Stomach (tissue), 9 donors: Measurements from ENCODE around the gene TMEM134. TPM values are rescaled to one million over a fixed set of nuclear protein-coding genes. Genes with fewer than 3 reads are reported as not detected.

Source experiments
- DNase-seq, 2 donors: peaks; one replicate each; pipeline versions ENCODE4 v3.0.0 to v3.0.0-alpha.2; 2013 to 2019
- H3K27ac ChIP-seq, 5 donors: fragments of 200-600 bp in 4 of 5; sonication (generic) in 4 of 5; one replicate each; pipeline ENCODE4 v1.5.1; 2013 to 2019; ENCODE audit warnings: mild to moderate bottlenecking in 1 of 5, moderate library complexity in 1 of 5
- H3K27me3 ChIP-seq, 3 donors: fragments of 200-600 bp; sonication (generic); one replicate each; pipeline ENCODE4 v1.5.1; 2017 to 2019; ENCODE audit warnings: mixed run types in 1 of 3
- H3K36me3 ChIP-seq, 4 donors: fragments of 200-600 bp; sonication (generic); 1 replicate in 3 of 4; 2 replicates in 1 of 4; pipeline ENCODE4 v1.5.1; 2016 to 2019
- H3K4me1 ChIP-seq, 4 donors: fragments of 200-600 bp; sonication (generic); one replicate each; pipeline ENCODE4 v1.5.1; 2016 to 2019
- H3K4me3 ChIP-seq, 4 donors: fragments of 200-600 bp; sonication (generic) in 3 of 4; one replicate each; pipeline ENCODE4 v1.5.1; 2016 to 2019; ENCODE audit warnings: mild to moderate bottlenecking in 1 of 4
- H3K9me3 ChIP-seq, 4 donors: fragments of 200-600 bp; sonication (generic); one replicate each; pipeline ENCODE4 v1.5.1; 2016 to 2019
- EP300 ChIP-seq: sonication (generic); formaldehyde crosslinking; IDR thresholded peaks from one replicate; pipeline ENCODE4 v1.6.1; 2017; ENCODE audit warnings: antibody characterized with exemption
- POLR2A ChIP-seq, 4 donors: fragments of 450-650 bp; IDR thresholded peaks; one replicate each; pipeline ENCODE4 v1.6.1; 2016; ENCODE audit warnings: antibody characterized with exemption in 4 of 4, control low read depth in 2 of 4, mild to moderate bottlenecking in 1 of 4, moderate library complexity in 1 of 4
- POLR2AphosphoS5 ChIP-seq, 3 donors: sonication (generic); formaldehyde crosslinking; IDR thresholded peaks; one replicate each; pipeline ENCODE4 v1.6.1; 2016; ENCODE audit warnings: antibody characterized with exemption in 3 of 3
- WGBS, 5 donors: extraction: QIAGEN DNeasy Blood & Tissue Kit in 3 of 5; methylation state at CpG; one replicate each; pipeline versions ENCODE4 v1.1.5 to v1.1.7; 2013 to 2018; 5-methylcytosine and 5-hydroxymethylcytosine counted together
- intact Hi-C: fragments of 100-400 bp; cut with DNase I; formaldehyde crosslinking; loops from one replicate; pipeline ENCODE4 v1.15.1; 2023; ENCODE audit warnings: low total_unique reads
- polyA plus RNA-seq, 3 donors: library from polyadenylated mRNA; stranded (reverse); fragments of 200-250 nt; gene quantifications; one replicate each; pipeline ENCODE4 v1.2.3, GENCODE V29; 2013
- total RNA-seq, 5 donors: library from RNA; depleted of rRNA; stranded (reverse); fragments of >200 nt; gene quantifications; one replicate each; pipeline versions ENCODE4 v1.1.0 to v1.2.3, GENCODE V29; 2014 to 2016
- TF ChIP-seq, protein P1 (sequence below), 7 experiments: fragments of 450-650 bp in 4 of 7; fragments of 200-600 bp in 3 of 7; sonication (generic) in 3 of 7; IDR thresholded peaks; one replicate each; pipeline ENCODE4 v1.5.1; 2016 to 2019; ENCODE audit warnings: antibody characterized with exemption in 7 of 7, control low read depth in 2 of 7, mild to moderate bottlenecking in 1 of 7
- donor health status: healthy with polysubstance abuse.
- donor health status: Bipolar disorder and iron deficiency.
- donor health status: healthy.

The TMEM134 gene
- total and polyA plus RNA-seq, 8 donors, result 57.6 to 392 (median 128) TPM

DNA sequence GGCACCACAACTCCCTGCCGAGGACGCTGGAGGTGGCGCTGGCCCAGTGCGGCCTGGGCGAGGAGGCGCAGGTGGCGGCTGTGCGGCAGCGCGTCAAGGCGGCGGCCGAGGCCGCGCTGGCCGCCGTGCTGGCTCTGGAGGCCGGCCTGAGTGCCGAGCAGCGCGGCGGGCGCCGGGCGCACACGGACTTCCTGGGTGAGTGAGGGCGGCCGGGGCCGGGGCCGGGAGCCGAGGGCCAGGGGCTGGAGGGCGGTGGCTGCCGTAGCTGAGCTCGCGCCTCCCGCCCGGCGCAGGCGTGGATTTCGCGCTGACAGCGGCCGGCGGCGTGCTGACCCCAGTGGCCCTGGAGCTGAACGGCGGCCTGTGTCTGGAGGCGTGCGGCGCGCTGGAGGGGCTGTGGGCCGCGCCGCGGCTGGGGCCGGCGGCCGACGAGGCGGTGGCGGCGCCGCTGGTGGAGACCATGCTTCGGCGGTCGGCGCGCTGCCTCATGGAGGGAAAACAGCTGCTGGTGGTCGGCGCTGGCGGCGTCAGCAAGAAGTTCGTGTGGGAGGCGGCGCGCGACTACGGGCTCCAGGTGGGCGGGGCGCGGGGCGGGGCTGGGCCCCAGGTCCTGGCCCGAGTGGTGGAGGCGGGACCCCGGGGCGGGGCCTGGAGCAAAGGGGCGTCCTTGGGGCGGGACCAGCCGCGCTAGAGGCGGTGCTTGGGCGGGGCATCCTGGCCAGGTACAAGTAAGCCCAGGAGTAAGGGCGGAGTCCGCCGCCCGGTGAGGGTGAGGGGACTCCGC lies 48.2 kb downstream of the TMEM134 start:
- DNase-seq, result peak; percentile 98 to 99
- TF ChIP-seq POLR2A (IDR thresholded peaks at IDR 0.05) (no peak), POLR2AphosphoS5 (IDR thresholded peaks at IDR 0.05) (peak in 2 of 3 donors; percentile 74 to 78), EP300 (no peak)
- Histone ChIP-seq H3K4me3 (peak overlapping the region; percentile 52 to 66 (median 62)), H3K9me3 (no peaks in the 10 kb centered on the region), H3K27ac (peak overlapping the region; percentile 88 to 96 (median 94)), H3K4me1 (peaks cover 47 to 56% (median 54%) of the 10 kb centered on the region in 4 donors), H3K36me3 (no peaks in the 10 kb centered on the region), H3K27me3 (peaks cover 0 to 5% (median 0%) of the 10 kb centered on the region in 3 donors)
- WGBS, 5 donors, result 0 to 1% (median 1%) methylated on average over 31 to 97 of the region's 97 CpGs
- intact Hi-C loops, result no loop called here

DNA sequence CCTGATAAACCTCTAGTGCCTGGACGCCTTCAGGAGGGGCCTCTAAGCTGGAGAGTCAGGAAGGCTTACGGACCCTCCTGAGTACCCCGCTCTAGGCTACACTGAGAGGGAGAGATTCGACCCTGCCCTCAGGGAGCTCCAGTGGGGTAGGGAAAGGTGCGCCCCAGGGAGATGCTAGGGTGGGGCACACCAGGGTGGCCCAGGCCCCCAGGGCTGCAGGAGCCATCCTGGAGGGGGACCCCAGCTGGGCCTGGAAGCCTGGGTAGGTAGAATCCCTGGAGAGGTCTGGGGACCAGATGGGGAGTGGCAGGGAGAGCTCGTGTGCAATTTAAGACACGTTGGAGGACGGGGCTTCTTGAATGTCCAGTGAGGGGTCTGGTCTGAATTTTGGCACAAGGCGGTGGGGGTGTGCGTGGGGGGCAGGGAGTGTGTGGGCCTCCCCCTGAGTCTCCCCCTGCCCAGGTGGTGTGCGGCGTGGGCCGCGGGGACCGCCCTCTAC lies 48.9 kb downstream of the TMEM134 start:
- peak overlapping the region; percentile 52 to 66 (median 62) for H3K4me3 ChIP-seq
- DNase-seq, result no peak
- intact Hi-C loops, result no loop called here
- no peaks in the 10 kb centered on the region for H3K36me3 ChIP-seq
- 30 to 43% (median 34%) methylated on average over 11 to 15 of the region's 15 CpGs for WGBS, 5 donors
- TF ChIP-seq POLR2AphosphoS5 (IDR thresholded peaks at IDR 0.05), result no peak
- TF ChIP-seq, protein P1, sequence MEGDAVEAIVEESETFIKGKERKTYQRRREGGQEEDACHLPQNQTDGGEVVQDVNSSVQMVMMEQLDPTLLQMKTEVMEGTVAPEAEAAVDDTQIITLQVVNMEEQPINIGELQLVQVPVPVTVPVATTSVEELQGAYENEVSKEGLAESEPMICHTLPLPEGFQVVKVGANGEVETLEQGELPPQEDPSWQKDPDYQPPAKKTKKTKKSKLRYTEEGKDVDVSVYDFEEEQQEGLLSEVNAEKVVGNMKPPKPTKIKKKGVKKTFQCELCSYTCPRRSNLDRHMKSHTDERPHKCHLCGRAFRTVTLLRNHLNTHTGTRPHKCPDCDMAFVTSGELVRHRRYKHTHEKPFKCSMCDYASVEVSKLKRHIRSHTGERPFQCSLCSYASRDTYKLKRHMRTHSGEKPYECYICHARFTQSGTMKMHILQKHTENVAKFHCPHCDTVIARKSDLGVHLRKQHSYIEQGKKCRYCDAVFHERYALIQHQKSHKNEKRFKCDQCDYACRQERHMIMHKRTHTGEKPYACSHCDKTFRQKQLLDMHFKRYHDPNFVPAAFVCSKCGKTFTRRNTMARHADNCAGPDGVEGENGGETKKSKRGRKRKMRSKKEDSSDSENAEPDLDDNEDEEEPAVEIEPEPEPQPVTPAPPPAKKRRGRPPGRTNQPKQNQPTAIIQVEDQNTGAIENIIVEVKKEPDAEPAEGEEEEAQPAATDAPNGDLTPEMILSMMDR (IDR thresholded peaks at IDR 0.05), result no peak
- TF ChIP-seq EP300, result no peak
- TF ChIP-seq POLR2A (IDR thresholded peaks at IDR 0.05), result no peak
- peaks cover 0 to 11% (median 0%) of the 10 kb centered on the region in 3 donors for H3K27me3 ChIP-seq
- H3K27ac ChIP-seq, result peak overlapping the region; percentile 88 to 96 (median 94)
- H3K9me3 ChIP-seq, result no peaks in the 10 kb centered on the region
- peaks cover 53 to 62% (median 60%) of the 10 kb centered on the region in 4 donors for H3K4me1 ChIP-seq

DNA sequence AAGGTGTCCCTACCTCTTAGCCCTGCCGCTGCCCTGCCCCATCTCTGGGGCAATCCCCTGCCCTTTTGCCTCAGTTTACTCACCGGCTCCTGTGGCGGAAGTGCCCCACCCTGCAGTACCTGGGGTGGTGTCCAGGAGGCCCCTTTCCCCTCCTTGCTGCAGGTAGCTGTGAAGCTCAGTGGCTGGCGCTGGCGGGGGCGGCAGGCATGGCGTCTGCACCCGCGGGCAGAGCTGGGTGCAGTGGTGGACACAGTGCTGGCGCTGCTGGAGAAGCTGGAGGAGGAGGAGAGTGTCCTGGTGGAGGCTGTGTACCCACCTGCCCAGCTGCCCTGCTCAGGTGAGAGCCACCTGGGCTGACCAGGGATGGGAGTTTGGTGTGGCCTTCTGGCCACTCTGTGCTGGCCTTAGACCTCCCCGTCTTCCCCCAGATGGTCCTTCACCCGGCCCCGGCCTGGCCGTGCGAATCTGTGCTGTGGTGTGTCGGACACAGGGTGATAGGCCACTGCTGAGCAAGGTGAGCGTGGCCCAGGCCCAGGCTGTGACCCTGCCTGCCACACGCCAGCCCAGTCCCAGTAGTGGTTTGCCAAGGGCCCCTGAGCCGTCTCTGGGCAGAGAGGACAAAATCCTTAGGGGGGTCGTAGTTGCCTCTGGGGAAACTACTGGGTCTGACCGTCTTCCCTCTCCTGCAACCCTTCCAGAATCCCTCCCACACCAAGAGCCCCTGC lies 49.6 kb downstream of the TMEM134 start:
- Histone ChIP-seq H3K4me3 (no peak overlapping the region), H3K9me3 (no peaks in the 10 kb centered on the region), H3K4me1 (peaks cover 60 to 68% (median 67%) of the 10 kb centered on the region in 4 donors), H3K27ac (peak overlapping the region; percentile 52 to 96 (median 94)), H3K27me3 (peaks cover 0 to 17% (median 0%) of the 10 kb centered on the region in 3 donors), H3K36me3 (no peaks in the 10 kb centered on the region)
- 83 to 86% (median 85%) methylated on average over 15 to 21 of the region's 21 CpGs for WGBS, 5 donors
- no peak for DNase-seq
- intact Hi-C loops, result no loop called here
- TF ChIP-seq POLR2A (IDR thresholded peaks at IDR 0.05) (no peak), EP300 (no peak), POLR2AphosphoS5 (IDR thresholded peaks at IDR 0.05) (no peak)
- TF ChIP-seq, protein P1 (IDR thresholded peaks at IDR 0.05), result no peak

DNA sequence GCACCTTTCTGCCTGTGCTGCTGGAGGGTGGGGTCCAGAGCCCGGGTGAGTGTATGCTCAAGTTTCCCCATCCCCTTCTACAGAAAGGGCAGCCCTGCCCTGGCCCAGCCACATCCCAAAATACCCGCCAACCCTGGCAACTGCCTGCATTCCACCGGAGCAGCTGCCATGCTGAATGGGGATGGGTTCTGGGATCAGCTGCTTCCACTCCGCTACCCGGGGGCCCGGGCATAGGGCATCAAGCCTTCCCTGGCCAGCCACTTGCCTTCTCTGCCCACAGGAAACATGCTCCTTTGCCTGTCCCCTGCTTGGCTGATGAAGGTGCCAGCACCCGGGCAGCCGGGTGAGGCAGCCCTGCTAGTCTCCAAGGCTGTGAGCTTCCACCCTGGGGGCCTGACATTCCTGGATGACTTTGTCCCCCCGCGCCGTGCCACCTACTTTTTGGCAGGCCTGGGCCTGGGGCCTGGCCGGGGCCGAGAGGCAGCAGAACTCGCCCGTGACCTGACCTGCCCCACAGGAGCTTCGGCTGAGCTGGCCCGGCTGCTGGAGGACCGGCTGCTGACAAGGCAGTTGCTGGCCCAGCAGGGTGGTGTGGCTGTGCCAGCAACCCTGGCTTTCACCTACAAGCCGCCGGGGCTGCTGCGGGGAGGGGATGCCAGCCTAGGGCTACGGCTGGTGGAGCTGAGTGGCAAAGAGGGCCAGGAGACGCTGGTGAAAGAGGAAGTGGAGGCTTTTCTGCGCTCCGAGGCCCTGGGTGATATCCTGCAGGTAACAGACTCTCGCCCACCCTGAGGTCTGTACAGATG lies 50.4 kb downstream of the TMEM134 start:
- TF ChIP-seq POLR2A (IDR thresholded peaks at IDR 0.05) (no peak), POLR2AphosphoS5 (IDR thresholded peaks at IDR 0.05) (no peak), EP300 (no peak)
- TF ChIP-seq, protein P1 (IDR thresholded peaks at IDR 0.05), result no peak
- Histone ChIP-seq H3K27me3 (peaks cover 0 to 17% (median 0%) of the 10 kb centered on the region in 3 donors), H3K36me3 (no peaks in the 10 kb centered on the region), H3K27ac (peak overlapping the region; percentile 23 to 96 (median 52)), H3K9me3 (no peaks in the 10 kb centered on the region), H3K4me1 (peaks cover 60 to 68% (median 68%) of the 10 kb centered on the region in 4 donors), H3K4me3 (no peak overlapping the region)
- WGBS, 5 donors, result 31 to 53% (median 39%) methylated on average over 7 to 26 of the region's 26 CpGs
- peak in 1 of 2 donors; percentile 67 for DNase-seq
- intact Hi-C loops, result no loop called here
